NCI-H2196 (cell line): ENCODE results near the gene DCTN3.

ENCODE experiments used
- DNase-seq: peaks from one replicate; lab custom pipeline; 2025; ENCODE audit not compliant: unreplicated experiment; lab: John Stamatoyannopoulos, UW

Gene DCTN3

DNA sequence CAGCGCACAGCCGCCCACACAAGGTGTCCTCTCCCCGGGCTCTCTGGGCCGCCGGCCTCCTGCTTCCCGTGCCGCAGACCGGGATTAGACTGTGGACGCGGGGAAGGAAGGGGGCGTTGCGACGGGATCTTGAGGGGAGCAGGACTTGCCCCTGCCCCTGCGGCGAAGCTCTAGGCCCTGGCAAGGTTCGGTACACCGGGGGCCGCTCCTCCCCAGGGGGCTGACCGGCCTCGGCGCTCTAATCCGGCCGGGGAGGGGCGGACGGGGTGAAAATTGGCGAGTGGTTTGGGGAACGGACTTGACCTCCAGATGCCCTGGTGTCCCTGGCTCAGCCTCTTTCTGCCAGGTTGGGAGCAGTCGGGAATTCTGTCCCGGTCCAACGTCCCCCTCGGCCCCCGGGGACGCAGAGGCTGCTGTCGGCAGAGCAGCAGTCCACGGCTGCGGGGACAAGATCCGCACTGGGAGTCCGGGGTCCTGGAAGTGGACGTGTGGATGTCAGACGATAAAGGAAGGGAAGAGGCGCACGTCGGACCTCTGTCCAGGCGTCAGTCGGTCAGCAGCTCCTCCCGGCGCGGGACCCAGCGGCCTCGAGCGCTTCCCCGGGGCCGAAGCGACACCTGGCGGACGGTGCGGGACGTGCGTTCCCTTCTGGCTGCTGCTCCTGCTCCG is 28.9 kb downstream of the DCTN3 start:
- DNase-seq = peak; percentile 83

DNA sequence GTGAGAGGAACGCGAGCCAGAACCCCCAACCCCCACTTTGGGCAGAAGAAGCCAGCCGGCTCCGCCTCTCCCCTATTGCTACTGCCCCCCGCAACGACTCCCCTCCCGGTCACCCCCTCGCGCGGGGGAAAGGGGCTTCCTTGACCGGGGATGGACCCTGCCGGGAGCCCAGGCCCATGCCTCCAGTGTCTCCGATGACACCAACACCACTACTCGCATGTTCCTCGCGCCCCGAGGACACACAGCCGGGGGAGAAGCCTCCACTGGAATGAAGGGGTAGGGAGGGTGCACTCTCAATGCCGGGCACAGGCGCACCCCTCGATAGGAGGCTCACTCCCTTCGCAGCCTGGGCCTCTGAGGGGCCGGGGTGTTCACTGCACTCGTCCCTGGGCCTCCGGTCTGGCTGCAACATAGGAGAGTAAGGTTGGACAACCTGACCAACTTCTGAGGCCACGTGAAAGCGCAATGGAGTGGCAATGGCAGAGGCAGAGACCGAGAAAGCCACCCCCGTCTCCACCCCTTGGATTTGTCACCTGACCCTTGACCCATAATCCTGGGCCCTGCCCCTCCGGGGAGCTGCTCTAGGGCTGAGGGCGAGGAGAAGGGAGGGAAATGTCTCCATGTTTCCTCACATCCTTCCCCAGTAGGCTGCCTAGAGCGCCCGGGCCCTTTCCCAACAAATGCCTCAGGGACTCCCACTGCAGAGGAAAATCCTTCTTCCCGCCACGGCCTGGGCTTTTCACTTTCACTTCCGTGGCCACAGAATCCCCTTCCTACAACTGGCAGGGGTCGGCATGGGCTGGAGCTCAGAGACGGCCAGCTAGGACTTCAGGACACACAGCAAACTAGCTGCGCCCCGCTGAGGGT is 29.7 kb downstream of the DCTN3 start:
- no peak for DNase-seq

DNA sequence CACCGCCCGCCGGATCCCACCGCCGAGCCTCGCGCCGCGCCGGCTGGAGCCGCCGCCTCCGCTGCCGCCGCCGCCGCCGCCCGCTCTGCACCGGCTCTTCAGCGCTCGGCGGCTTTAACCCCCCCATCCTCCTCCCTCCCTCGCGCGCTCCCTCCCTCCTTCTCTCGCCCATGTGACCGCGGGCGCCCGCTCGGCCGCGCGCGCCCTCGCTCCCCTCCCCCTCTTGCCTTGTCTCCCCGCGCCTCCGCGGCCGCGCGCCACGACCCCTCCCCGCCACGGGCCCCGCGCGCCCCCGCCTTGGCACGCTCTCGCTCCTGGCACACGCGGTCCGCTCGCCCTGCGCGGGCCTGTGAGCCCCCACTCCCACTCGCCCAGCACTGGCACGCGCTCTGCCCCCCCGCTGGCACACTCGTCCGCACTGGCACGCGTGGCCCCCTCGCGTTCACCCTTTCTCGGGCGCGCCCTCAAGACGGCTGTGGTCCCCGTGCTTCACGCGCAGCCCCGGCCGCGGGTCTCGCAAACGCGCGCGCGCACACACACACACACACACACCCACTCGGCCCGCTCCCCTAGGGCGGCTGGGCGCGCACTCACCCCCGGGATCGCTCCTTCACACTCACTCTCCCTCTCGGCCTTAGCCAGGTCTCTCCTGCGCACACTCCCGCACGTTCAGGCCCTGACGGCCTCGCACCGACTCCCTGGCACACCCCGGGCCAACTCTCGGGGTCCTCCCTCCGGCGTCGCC is 30.5 kb downstream of the DCTN3 start, which contains the start of gene CNTFR:
CNTFR (minus strand) TSS at position 89 of the 745 bp plus-strand sequence. CDS start 20,743 bp downstream, outside the sequence.
- peak; percentile 76 for DNase-seq

DNA sequence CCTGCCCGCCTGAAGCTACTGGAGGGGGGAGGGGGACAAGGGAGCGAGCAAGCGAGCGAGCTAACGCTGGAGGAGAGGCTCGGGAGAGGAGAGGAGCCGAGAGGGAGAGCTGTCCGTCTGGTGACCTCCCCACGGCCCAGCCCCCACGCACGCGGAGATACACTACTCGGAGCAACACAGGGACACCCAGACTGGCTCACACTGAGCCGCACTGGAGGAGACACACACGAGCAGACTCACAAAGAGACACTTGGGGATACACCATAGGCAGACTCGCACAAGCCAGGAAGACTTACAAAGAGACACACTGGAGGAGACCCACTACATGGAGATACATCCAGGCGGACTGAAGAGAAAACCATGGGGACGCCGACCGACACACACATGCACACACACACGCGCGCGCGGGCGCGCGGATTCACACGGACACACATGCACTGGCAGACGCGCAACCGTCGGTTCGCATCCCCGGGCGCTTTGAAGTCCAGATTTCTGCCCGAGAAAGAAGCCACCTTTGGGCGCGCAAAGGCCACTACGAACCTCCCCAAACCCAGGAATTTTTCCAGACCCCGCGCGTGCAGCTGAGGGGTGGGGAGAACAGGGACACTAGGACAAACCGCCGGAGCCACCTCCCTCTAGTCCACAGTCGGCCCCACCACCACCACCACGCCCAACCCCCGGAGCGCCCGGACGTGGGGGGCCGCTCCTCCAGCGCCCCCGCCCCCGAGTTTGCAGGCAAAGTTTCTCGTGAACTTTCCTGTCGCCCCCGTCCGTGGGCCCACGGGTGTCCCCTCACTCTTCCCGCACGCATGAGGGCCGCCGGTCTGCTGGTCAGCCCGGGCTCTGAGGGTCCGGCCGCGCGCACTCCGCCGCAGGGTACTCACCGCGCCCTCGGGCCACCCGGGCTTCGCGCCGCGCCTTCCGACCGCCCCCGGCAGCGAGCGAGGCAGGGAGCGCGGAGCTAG is 31.3 kb downstream of the DCTN3 start:
- no peak for DNase-seq

DNA sequence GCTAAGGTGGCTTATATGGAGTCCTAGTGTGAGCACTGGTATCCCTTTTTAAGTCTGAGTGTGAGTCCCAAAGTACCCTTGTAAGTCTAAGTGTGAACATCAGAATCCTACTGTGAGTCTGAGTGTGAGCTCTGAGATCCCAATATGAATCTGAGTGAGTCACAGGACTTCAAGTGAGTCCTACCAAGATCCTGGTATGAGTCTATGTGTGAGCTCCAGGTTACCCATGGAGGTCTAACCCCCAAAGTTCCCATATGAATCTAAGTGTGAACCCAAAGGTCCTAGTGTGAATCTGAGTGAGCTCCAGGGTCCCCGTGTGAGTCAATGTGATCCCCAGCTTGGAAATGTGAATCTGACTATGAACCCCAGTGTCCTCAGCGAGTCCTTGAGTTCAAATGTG is 33.0 kb downstream of the DCTN3 start:
- no peak for DNase-seq

DNA sequence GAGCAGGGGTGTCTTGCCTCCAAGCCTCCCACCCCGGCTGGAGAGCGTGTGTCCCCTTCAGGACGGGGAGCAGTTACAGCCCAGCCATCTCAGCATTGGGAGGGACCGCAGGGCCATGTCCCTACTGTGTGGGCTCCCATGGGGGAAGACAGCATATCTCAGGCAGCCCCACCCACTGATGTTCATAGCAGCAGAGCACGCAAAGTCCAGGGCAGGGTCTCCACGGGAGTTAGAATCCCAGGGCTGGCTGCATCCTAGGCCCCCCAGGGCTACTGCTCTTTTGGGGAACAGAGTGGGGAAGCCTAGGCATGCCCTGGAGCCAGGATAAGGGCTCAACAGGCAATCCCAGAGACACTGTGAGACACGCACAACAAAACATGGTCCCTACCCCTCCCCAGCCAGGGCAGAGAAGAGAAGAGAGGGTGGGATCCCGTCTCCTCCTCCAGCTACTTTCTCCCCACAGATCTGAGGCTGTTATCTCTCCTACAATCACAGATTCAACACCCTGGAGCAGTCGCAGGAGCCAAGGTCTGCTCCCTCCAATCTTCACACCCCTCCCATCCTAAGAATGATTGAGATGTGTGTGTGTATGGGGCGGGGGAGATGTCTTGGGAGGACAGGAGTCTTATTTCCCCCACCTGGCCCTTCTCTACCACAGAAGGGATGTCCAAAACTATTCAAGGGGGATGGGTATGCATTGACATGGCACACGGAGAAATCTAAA is 34.2 kb downstream of the DCTN3 start:
- DNase-seq = no peak

DNA sequence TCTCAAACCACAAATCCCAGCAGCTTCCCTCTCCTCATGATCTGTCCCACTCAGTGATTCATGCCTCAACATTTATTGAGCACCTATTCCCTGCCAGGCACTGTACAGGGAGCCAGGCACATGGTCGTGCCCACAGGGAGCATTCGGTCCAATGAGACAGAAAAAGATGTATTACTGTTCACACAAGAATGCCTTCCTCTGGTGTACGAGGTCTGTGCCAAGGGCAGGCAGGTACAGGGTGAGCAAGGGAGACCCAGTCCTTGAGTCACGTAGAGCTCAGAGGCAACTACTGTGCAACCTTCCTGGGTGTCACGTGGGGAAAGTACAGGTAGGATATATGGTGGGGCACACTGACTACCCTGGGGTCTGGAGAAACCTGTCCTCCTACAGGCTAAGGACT is 35.3 kb downstream of the DCTN3 start:
- DNase-seq = no peak

DNA sequence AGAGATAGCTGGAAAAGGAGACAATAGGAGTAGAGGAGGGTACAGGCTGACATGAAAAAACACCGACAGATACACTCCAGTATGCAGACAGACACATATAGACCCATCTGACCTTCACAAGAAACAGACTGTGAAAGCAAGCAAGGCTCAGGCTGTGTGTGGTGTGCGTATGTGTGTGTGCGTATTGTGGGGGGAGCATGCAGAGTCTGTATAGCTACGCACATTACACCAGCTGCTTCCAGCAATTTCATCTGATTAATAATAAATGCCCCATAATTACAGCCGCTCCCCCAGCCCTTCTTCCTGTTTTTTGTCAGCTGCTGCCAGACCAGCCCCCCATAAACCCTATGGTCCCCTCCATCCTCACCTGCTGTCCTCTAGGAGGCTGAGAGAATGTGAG is 37.5 kb downstream of the DCTN3 start:
- no peak for DNase-seq

DNA sequence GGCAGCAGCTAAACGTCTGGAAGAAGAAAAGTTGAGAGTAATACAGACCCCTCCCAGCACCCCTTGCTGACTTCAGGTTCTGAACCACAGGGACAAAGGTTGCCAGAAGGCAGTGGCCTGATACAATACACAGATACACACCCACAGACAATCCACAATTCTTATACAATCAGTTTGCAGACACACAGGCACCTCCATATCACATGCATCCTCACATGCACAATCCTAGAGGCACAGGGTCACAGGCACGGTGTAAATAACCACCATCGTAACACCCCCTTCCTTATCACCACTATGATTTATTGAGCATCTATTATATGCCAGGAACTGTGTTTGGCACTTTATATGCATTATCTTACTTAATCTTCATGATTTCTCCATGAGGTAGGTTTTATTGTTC is 39.0 kb downstream of the DCTN3 start:
- no peak for DNase-seq

DNA sequence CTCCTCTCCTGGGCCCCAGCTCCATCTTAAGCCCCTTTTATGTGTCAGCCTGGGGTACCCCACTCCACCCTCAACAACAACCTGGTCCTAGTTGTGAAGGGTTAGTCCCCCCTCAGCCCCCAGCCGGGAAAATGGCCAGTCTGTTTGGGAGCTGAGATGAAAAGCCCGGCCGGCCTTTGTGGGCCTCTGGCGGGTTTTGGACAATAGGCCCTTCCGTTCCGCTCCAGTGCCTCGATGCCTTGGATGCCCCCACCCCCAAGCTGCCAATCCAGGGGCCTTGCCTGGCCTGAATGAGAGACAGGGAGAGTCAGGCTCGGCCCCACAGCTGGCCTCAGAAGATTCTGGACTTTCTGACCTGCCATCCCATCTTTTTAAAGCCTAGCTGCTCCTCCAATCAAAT is 39.9 kb downstream of the DCTN3 start:
- DNase-seq = no peak

DNA sequence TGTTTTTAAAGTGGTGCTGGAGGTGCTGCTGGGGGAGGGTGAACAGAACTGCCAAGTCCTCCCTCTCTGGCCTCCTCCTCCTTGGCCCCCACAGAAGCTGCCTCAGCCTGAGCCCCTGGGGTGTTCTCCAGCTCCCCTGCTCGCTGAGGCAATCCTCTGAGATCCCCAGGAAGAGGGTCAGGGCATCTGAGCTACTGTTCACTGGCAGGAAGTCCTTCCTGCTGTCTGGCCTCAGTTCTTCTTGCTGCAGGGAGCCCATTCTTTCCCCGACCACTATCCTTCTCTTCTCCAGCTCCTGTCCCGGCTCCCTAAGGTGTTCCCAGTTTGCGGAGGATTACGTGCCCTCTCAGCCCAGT is 40.5 kb downstream of the DCTN3 start:
- no peak for DNase-seq

DNA sequence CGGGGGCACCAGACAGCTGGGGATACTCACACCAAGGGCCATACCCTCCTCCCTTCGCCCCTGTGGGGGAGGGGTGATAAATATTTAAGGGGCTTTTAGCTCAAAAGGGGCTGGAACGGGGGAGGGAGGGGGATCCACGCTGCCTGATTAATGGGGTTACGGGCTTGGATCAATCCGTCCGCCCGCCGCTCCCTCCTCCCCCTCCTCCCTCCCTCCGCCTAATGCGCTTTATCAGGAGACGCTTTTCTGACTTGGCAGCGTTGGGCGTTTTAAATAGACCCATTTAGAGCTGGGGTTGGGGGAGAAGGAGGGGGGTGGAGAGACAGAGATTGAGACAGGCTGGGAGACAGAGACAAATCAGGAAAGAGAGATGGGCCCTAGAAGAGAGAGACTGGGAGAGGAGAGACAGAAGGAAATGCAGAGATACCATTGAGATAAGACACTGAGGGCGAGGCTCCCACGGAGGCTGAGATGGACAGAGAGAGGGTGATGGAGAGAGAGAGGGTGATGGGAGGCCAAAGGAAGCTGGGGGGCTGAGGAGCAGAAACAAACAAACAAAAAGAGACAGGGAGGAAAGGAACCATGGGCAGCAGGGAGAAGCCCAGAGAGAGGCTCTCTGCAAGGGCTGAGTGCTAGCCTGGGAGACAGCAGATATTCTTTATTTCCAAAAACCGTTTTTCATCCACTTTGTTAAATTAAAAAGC is 41.0 kb downstream of the DCTN3 start:
- no peak for DNase-seq

DNA sequence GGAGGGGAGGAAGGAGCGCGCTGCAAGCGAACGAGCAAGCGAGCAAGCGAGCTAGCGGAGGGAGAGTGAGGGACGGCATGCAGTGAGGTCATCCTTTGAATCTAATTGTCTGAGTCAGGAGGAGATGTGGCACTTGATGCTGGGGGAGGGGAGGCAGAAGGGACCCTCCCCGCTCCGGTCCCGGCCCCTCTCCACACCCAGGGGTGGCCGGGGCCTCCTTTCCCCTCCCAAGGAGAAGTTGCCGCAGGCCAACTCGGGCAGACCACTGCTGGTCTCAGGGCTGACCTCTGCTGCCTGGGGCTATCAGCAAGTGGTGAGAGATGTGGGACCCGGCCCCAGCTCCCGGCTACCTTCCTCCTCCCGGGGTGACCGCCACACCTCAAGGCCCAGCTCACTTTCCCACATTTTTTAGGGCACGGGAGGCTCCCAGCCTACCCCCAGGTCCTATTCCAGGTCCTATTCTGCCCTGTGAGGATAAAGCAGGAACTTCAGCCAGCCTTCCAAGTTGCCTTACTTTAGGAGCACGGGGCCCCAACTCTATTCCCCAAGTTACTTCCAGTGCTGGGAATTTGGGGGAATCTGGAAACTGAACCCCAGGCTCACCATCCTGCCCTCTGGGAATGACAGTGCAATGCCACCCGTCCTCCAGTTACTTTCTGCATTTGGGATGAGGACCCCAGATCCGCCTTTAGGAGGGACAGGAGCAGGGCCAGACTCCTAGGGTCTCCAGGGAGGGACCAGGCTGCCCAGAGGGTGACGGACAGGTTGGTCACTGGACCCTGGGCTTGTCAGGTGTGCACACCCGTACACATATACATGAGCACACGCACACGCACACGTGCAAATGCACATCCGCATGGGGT is 41.8 kb downstream of the DCTN3 start:
- DNase-seq = no peak

DNA sequence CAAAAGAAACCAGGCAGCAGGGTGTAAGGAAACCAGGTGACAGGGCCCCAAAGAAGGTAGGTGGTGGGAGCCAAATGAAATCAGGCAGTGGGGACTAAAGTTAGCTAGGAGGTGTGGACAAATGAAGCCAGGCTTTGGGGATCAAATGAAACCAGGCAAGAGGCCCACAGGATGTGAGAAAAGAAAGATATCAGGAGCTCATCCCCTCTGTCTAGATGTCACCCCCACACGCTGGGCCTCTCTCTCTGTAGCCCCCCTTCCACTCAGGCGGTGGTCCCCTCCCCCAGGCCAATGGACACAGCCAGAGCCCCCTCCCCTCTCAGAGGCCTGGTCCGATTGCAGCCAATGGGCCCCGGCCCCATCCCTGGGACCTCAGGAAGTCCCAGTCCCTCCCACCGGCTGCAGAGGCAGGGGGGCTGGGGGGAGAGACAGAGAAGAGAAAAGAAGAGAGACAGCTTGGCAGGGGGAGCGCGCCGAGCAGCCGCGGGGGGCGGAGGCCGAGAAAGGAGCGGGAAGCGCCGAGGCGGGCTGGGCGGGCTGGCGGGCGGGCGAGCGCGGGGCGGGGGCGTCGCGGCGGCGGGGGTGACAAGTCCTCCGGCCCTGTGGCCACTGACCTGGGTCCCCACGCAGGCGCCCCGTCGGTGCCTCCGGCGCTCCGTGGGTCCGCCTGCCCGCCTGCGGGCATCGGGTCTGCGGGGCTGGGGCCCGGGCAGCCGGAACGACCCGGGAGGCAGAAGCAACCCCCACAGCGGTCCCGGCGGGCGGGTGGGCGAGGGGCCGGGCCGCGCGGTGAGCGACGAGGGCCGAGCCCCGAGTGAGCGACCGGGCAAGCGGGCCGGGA is 42.7 kb downstream of the DCTN3 start:
- DNase-seq = no peak

DNA sequence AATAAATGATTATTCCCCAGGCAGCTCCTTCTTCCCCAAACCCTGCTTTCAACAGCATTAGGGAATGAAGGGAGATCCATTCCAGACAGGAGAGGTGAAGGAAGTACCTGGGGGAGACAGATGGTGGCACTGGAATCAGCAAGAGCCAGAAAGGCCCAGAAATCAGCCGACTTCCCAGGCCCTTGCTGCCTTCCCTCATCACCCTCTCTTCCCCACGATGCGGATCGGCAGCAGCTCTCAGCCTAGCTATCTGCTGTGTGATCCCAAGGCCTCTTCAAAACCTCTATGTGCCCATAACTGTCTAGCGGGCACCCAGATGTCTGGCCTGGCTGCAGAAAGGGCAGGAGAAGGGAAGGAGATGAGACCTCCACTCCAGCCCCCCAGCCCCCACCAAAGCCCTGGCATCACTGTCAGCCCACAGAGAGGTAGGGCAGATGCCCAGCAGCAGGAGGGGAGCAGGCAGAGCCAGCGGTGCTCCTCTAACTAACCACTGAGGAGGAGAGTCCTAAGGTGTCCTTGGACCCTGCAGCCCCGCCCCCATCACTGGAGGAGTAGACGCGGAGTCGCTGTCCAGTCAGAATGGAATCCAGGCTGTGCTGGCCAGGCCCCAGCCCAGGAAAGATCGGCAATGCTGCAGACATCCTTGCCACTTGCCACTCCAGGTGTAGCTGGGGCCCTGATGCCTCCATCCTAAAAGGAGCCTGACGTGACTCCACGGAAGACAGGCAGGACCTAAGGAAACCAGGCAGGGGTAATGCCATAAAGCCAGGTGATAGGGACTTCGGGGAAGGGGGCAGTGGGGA is 43.5 kb downstream of the DCTN3 start:
- no peak for DNase-seq

DNA sequence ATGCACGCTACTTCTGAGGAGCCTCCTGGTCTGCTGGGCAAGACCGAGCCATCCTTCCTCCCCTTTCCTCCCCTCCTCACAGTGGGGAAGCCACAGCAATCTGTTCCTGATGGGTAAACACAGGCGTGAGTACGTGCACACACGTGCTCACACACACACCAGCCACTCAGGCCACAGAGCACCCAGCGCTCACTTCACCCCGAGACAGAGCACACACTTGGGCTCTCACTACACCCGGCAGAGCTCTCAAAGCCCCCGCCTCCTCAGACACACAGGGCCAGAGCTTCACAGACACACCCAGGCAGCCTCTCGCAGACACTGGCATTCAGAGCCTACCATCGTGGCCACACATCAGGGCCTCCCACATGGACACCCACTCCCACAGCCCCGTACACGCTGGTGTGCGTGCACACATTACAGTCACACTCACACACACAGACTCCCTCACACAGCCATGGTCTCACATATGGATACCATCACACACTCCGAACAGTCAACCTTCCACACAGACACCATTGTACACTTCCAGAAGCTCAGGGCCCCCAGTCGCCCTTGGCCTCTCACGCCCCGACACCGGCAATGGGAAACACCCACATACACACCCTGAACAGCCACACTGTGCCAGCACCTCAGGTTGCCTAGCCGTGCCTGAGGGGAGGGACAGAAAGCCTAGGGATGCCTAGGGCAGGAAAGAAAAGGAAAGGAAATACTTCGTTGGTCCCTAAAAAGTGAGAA is 44.3 kb downstream of the DCTN3 start:
- DNase-seq = no peak
